Pancreas (tissue), 10 donors: ENCODE results near the gene LMX1B. TPM values are rescaled to one million over a fixed set of nuclear protein-coding genes. Genes with fewer than 3 reads are reported as not detected.

Experiments
- ATAC-seq, 4 donors: fragments of 200-7000 bp; cut with Tn5 transposase; one replicate each; pipeline versions ENCODE4 v1.8.0 to v1.9.1; 2020; ENCODE audit warnings: mild to moderate bottlenecking in 4 of 4, moderate library complexity in 4 of 4
- DNase-seq, 6 donors: peaks; one replicate each; pipeline ENCODE4 v3.0.0-alpha.2; 2020
- FAIRE-seq: peaks from 2 replicates; lab custom pipeline; 2012; peaks lifted over from hg19 to GRCh38; lab: Jason Lieb, UNC
- H3K27ac ChIP-seq, 4 donors: fragments of 200-600 bp; sonication (generic); 1 replicate in 3 of 4; 2 replicates in 1 of 4; pipeline versions ENCODE4 v1.5.0 to v1.8.0; 2020
- H3K27me3 ChIP-seq, 4 donors: fragments of 200-600 bp; one replicate each; pipeline ENCODE4 v1.8.0; 2021
- H3K36me3 ChIP-seq, 3 donors: fragments of 200-600 bp; sonication (generic) in 1 of 3; one replicate each; pipeline versions ENCODE4 v1.5.0 to v1.8.0; 2020 to 2021
- H3K4me1 ChIP-seq, 3 donors: fragments of 200-600 bp; one replicate each; pipeline ENCODE4 v1.8.0; 2021
- H3K4me3 ChIP-seq, 4 donors: fragments of 200-600 bp; sonication (generic) in 2 of 4; one replicate each; pipeline versions ENCODE4 v1.5.0 to v1.8.0; 2020 to 2021
- H3K9me3 ChIP-seq, 4 donors: fragments of 200-600 bp; one replicate each; pipeline ENCODE4 v1.8.0; 2021
- CTCF ChIP-seq, 4 donors: fragments of 200-600 bp; sonication (generic) in 3 of 4; IDR thresholded peaks; one replicate each; pipeline versions ENCODE4 v1.5.0 to v1.8.0; 2021; ENCODE audit warnings: antibody characterized with exemption in 4 of 4
- WGBS, 2 donors: extraction: QIAGEN DNeasy Blood & Tissue Kit; methylation state at CpG; one replicate each; pipeline ENCODE4 v1.1.7; 2013; 5-methylcytosine and 5-hydroxymethylcytosine counted together
- intact Hi-C, 3 donors: fragments of 100-400 bp; cut with DNase I; formaldehyde crosslinking; loops; one replicate each; pipeline versions ENCODE4 v1.11.1 to v1.14.2; 2022
- polyA plus RNA-seq, 2 donors: library from polyadenylated mRNA; stranded (reverse); fragments of 200-250 nt; gene quantifications; one replicate each; pipeline ENCODE4 v1.2.3, GENCODE V29; 2013
- total RNA-seq, 6 donors: library from RNA; stranded (reverse); fragmentation: NEBNext Ultra II Directional in 4 of 6; extraction: Animal tissue kit (Norgen Biotek cat#: 25700) in 4 of 6; gene quantifications; one replicate each; pipeline versions ENCODE4 v1.2.1 to v1.2.4, GENCODE V29; 2021 to 2023
- donor health status: healthy with polysubstance abuse.
- donor health status: DM: no; HTN: no; CAD: no; lungs with moderate emphysema.
- donor health status: DM: no; HTN: no; CAD: no.
- donor health status: control.
- donor health status: control.
- donor health status: Bipolar disorder and iron deficiency.
- donor health status: DM: yes; HTN: yes; CAD: no.
- donor health status: DM: no; HTN: no; CAD: no.
- donor health status: DM: no; HTN: no; CAD: no.
- donor health status: DM: yes; HTN: yes; CAD: no.

The LMX1B gene
- total and polyA plus RNA-seq, 8 donors = 0.05 to 1.2 (median 0.46) TPM

- FAIRE-seq = no peak
- Histone ChIP-seq H3K27me3 (no peaks in the 10 kb centered on the region), H3K4me1 (no peaks in the 10 kb centered on the region), H3K36me3 (no peaks in the 10 kb centered on the region), H3K4me3 (no peak overlapping the region), H3K27ac (no peak overlapping the region), H3K9me3 (no peaks in the 10 kb centered on the region)
- no peak for DNase-seq
- intact Hi-C loops = no loop called here
- ATAC-seq = no peak
- 68 to 70% methylated on average over 11 of the region's 11 CpGs for WGBS, 2 donors
- TF ChIP-seq CTCF (IDR thresholded peaks at IDR 0.05) = no peak
These were observed 80.7 kb downstream of the LMX1B start for GRCh38 chr9:126694206-126695081.

GRCh38 chr9:126695186-126695585 is 81.5 kb downstream of the LMX1B start:
- DNase-seq (peak in 1 of 6 donors; percentile 66), ATAC-seq (no peak), FAIRE-seq (no peak)
- no peaks in the 10 kb centered on the region for H3K27me3 ChIP-seq
- H3K27ac ChIP-seq = no peak overlapping the region
- H3K4me3 ChIP-seq = no peak overlapping the region
- no peaks in the 10 kb centered on the region for H3K36me3 ChIP-seq
- H3K4me1 ChIP-seq = no peaks in the 10 kb centered on the region
- intact Hi-C loops = no loop called here
- TF ChIP-seq CTCF (IDR thresholded peaks at IDR 0.05) = no peak
- WGBS, 2 donors = 66 to 81% methylated on average over 14 of the region's 14 CpGs
- no peaks in the 10 kb centered on the region for H3K9me3 ChIP-seq

- Histone ChIP-seq H3K36me3 (no peaks in the 10 kb centered on the region), H3K4me1 (no peaks in the 10 kb centered on the region), H3K4me3 (no peak overlapping the region), H3K27me3 (no peaks in the 10 kb centered on the region), H3K9me3 (no peaks in the 10 kb centered on the region), H3K27ac (no peak overlapping the region)
- 74 to 75% methylated on average over 13 to 22 of the region's 22 CpGs for WGBS, 2 donors
- intact Hi-C loops = no loop called here
- DNase-seq = peak in 1 of 6 donors; percentile 45
- no peak for ATAC-seq
- no peak for TF ChIP-seq CTCF (IDR thresholded peaks at IDR 0.05)
- no peak for FAIRE-seq
These were observed 82.1 kb downstream of the LMX1B start for GRCh38 chr9:126695701-126696400.

GRCh38 chr9:126696401-126697145 is 82.8 kb downstream of the LMX1B start:
- no peak for FAIRE-seq
- Histone ChIP-seq H3K4me1 (no peaks in the 10 kb centered on the region), H3K9me3 (no peaks in the 10 kb centered on the region), H3K27ac (no peak overlapping the region), H3K36me3 (no peaks in the 10 kb centered on the region), H3K27me3 (no peaks in the 10 kb centered on the region), H3K4me3 (no peak overlapping the region)
- 76 to 83% methylated on average over 25 to 27 of the region's 27 CpGs for WGBS, 2 donors
- no peak for TF ChIP-seq CTCF (IDR thresholded peaks at IDR 0.05)
- no peak for ATAC-seq
- DNase-seq = peak in 1 of 6 donors; percentile 59
- intact Hi-C loops = no loop called here
